MM.1S (cell line): Measurements from ENCODE around the gene GPD1.

Experiments used
- CTCF ChIP-seq: fragments of 300-600 bp; sonication (generic); IDR thresholded peaks from 2 replicates; pipeline ENCODE4 v1.5.1; 2016; ENCODE audit warnings: antibody characterized with exemption, low read length, mixed read lengths
- EZH2 ChIP-seq: fragments of 300-600 bp; sonication (generic); optimal IDR thresholded peaks from 2 replicates; pipeline ENCODE3; 2017; ENCODE audit warnings: low read depth, mild to moderate bottlenecking, antibody characterized with exemption, low read length, mixed read lengths
- EZH2phosphoT487 ChIP-seq: fragments of 300-600 bp; sonication (generic); IDR thresholded peaks from 2 replicates; pipeline ENCODE4 v1.6.1; 2018; ENCODE audit warnings: antibody characterized with exemption, low read length

- no peak for TF ChIP-seq EZH2
- no peak for TF ChIP-seq CTCF
- TF ChIP-seq EZH2phosphoT487 = no peak
Measured at GRCh38 chr12:50069539-50069938, 34.3 kb upstream of the GPD1 start.
